ENCODE results near the gene ANKRD1.
"Not testable (repeated sequence)": the region's sequence is repeated elsewhere in the genome, so short reads cannot be mapped to it uniquely, and the experiment has no call there.

Gene ANKRD1

DNA sequence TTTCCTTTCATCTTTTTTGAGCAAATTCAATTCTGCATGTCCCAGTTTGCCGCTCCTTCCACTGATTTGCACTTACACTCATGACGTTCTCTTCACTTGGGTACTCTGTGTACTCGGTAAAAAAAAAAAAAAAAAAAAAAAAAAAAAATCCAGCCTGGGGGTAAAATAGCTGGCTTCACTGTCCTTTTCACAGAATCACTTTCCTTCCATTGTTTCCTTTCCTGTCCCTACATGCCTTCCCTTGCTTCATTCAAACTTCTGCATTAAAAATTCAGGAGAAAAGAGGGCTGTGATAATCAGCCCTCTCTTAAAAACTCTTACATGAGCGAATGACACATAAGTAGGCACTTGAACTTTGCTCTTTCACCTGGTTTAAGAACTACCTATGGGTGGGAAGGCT is 8.7 kb downstream of the ANKRD1 start:
- DNase-seq (ENCODE audit: low read depth): no peak

DNA sequence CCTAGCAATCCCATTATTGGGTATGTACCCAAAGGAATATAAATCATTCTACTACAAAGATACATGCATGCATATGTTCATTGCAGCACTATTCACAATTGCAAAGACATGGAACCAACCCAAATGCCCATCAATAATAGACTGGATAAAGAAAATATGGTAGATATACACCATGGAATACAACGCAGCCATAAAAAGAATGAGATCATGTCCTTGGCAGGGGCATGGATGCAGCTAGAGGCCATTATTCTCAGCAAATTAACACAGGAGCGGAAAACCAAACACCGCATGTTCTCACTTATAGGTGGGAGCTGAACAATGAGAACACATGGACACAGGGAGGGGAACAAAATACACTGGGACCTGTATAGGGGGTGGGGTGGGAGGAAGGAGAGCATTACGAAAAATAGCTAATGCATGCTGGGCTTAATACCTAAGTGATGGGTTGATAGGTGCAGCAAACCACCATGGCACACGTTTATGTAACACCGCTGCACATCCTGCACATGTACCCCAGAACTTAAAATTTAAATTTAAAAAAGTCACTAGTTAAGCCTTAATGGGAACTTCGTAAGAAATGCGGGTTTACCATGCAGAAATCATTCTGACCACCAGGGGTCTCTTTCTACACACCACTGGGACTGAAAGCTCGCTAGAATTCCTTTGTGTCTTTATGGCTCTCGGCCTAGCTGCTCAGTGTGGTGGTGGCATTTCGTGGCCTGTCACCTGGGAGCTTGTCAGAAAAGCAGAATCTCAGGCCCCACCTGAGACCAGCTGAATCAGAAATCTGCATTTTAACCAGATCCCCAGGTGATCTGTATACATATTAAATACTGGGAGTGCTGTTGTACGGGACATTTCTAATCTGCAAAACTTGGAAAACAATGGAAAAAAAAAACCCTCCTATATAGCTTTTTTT is 9.5 kb downstream of the ANKRD1 start:
- DNase-seq (ENCODE audit: low read depth): peak; percentile 1

DNA sequence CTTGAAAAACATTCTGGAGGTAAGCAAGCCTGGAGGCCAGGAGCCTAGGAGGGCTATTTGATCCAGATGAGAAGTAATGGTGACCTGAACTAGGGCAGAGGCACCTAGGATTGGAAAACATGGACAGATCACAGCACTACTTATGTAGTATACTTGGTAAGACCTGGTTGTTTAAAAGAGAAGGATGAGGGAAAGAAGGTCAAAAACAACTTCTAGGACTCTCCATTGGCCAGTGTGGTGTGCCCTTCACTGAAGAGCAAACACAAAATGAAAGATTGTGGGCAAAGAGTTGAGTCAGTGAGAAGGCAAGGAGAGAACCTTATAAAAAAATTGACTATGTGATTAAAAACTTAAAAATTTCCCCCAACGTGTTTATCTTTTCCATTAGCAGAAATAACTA is 14.3 kb downstream of the ANKRD1 start:
- no peak for DNase-seq (ENCODE audit: low read depth)

DNA sequence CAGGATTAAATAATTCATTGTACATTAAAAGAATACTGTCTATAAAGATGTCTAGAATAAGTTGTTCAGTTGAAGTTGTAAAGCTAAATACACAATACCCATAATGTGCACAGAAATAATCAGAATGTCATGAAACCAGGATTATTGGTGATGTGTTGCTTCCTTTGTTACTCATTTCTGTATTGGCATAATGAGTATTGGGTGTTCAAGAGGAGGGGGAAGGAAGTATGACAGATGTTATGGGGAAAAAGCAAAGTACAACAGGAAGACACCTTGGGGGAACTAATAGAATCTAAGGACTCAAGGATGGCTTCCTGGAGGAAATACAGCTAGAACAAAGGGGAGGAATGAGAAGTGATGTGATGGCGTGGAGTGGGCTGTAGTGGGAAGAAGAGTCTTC is 15.0 kb downstream of the ANKRD1 start:
- no peak for DNase-seq (ENCODE audit: low read depth)

DNA sequence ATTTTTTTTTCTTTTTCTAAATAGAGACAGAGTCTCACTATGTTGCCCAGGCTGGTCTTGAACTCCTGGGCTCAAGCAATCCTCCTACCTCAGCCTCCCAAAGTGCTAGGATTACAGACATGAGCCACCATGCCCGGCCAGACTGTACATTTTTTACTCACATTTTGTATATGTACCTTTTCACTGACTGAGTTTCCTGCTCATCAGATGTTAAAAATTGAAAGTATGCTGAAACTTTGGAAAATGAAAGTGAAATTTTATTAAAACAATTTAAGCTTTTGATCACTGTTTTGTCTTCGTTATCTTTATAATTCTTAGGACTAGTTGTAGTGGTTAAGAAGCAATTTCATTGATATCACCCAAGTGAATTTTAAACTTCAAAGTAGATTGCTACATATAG is 24.0 kb downstream of the ANKRD1 start:
- not testable (repeated sequence) for DNase-seq (ENCODE audit: low read depth)

DNA sequence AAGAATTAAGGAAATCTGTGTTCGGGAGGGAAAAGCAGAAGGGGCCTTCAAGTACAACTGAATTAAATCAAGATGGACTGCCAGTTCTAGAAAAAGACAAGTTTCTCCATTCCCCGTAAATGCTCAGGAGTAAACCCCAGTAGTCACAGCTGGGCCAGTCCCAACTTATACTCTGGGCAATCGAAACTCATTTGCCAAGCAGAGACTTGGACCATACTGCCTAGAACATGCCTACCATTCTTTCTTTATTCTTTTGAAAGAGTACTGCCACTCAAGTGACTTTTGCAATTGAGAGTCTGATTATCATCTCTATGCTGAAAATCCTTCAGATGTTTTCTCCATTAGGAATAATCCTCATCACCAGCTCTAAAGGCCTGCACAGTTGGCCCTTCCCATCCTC is 27.7 kb downstream of the ANKRD1 start:
- DNase-seq (ENCODE audit: low read depth): no peak

DNA sequence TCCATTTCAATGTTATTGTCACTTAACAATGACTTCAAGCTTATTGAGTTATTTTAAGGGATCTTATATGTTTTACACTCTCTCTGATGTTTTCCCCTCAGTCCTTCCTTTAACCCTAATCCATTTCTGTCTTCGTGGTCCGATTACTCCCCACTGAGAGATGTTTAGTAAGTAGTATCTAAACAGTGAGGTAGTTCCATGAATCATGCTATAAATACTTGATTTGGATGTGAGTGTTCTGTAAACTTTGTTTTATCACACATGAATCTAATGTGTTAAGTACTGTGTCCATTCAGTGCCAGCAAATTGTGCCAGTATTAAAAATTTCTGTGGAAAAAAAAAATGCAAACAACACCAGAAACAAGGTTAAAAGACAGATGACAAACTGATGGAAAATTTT is 30.5 kb downstream of the ANKRD1 start:
- DNase-seq (ENCODE audit: low read depth): no peak

DNA sequence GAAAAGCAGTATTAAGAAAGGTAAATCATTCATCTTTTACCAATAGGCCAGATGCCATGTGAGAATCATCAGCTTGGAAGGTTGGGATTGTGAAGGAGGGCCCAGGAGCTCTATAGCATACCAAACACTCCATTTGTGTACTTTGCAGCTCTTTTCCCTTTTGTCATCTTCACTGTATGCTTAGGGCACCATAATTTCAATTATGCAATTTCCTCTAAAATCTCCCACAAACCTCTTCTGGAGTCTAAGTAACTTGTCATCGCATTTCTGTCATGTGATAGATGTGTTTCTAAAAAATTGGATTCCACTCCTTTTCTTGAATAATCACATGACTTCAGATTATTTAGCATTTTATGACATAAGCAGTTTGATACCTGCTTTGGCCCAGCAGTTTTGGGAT is 31.3 kb downstream of the ANKRD1 start:
- no peak for DNase-seq (ENCODE audit: low read depth)

DNA sequence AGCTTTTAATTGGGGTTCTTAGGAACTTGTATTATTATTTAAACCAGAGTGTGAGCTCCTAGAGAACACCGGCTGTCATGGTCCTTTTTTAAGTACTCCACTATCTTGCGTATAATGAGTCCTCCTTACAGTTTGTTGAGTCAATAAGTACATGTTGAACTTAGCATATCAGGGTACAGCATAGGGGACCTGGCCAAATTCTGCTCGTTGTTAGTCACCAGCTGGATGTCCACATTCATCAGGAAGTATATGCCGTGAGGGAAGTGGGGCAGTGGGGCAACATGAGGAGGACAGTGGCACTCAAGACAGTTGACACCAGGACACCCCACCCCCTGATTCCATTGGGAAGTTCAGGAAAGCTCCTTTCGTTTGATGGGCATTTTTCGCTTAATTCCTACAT is 32.5 kb downstream of the ANKRD1 start:
- DNase-seq (ENCODE audit: low read depth): no peak

DNA sequence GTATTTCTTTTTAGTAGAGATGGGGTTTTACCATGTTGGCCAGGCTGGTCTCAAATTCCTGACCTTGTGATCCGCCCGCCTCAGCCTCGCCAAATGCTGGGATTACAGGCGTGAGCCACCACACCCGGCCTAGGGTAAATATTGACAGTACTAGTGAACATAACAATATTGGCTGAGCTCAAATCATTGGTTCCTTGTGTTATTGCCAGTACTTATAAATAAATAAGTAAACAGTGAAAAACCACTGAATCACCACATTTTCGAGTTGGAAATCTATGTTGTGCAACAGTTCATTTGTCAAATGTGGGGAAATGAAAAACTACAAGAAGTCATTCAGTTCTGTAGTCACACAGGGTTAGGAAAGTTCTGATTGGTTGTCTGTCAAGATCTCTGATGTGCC is 33.3 kb downstream of the ANKRD1 start:
- no peak for DNase-seq (ENCODE audit: low read depth)

DNA sequence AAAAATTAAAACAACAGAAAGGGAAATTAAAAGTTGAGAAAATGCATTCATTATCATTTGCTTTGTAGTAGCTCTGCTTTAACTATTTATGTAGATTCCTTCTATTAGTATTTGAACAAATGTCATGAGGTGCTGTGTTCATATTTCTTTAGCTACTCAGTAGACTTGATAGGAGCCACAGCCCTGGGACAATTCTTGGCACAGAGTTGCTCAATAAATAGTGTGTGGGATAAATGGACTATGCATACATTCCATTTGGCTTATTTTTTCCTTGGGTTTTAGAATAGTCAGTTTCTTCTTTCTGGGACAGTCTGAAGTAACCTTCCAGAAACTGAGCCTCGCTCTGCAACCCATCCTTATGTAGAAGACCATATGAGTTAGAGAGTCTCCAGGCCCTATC is 35.7 kb downstream of the ANKRD1 start:
- DNase-seq (ENCODE audit: low read depth): no peak

DNA sequence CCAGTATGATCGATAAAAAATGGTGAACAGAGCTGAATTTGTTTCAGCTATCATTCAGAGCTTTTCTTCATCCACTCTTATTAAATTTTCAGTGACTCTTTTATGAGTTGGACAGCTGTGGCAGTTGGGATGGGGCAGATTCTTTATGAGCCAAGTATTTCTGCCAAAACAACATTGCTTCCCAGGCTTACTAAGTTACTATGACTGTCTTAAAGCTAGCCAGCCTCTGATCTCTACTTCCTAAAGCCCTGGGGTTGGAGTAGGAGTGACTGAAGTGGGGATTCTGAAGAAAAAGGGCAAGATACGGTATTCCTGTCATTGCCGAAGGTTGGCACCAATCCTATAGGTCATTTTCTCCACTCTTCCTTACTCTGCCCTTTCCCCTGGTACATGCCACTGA is 36.5 kb downstream of the ANKRD1 start:
- DNase-seq (ENCODE audit: low read depth): no peak

DNA sequence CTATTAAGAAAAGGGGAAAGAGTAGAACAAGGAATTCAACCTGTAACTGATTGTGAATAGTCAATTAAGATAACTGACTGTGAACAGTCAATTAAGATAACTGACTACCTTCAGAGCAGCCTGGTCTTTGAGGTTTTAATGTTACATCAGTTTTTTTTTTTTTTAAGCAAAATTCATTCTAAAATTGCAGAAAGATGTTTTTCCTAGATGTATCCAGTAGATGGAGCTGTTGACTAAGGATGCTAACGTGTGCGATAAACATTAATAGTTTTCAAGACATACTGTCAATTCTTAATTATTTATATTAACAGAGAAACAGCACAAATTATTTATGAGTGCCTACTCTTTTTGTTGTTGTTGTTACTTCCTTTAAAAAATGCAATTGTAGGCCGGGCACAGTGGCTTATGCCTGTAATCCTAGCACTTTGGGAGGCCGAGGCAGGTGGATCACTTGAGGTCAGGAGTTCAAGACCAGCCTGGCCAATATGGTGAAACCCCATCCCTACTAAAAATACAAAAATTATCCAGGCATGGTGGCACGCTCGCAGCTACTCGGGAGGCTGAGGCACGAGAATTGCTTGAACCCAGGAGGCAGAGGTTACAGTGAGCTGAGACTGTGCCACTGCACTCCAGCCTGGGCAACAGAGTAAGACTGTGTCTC is 40.7 kb downstream of the ANKRD1 start:
- not testable (repeated sequence) for DNase-seq (ENCODE audit: low read depth)

DNA sequence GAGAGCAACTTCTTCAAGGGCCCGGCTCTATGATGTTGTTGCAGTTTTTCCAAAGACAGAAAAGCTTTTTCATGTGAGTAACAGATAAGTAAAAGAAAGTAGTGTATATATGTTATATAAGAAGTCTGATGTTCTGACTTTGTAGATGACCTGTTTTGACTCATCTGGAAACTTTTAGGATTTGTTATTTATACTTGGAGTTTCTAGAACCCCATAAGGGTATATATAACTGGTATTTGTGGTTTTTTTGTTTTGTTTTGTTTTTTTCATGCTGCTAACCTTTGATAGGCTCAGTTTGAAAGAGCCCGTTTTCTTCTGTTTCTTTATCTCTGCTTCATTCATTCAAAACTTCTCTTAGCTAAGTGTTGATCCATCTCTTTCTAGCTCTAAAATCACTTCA is 41.8 kb downstream of the ANKRD1 start:
- DNase-seq (ENCODE audit: low read depth): no peak

DNA sequence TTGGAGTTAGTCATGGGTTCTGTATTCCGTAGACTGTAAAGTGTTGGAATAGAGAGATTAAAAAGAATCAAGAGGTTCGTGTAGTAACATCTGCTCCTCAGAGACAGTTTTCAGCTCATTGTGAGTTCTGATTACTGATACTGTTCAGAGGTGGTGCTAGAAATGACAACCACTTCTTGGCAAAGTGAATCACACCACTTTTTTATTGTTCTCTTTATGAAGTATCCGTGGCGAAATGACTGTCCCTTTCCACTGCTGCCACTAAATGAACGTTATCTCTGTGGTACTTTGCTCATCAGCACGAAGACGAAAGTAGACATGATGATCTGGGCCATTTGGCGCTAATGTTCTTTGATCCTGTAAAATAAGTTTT is 48.3 kb downstream of the ANKRD1 start:
- DNase-seq (ENCODE audit: low read depth): no peak

DNA sequence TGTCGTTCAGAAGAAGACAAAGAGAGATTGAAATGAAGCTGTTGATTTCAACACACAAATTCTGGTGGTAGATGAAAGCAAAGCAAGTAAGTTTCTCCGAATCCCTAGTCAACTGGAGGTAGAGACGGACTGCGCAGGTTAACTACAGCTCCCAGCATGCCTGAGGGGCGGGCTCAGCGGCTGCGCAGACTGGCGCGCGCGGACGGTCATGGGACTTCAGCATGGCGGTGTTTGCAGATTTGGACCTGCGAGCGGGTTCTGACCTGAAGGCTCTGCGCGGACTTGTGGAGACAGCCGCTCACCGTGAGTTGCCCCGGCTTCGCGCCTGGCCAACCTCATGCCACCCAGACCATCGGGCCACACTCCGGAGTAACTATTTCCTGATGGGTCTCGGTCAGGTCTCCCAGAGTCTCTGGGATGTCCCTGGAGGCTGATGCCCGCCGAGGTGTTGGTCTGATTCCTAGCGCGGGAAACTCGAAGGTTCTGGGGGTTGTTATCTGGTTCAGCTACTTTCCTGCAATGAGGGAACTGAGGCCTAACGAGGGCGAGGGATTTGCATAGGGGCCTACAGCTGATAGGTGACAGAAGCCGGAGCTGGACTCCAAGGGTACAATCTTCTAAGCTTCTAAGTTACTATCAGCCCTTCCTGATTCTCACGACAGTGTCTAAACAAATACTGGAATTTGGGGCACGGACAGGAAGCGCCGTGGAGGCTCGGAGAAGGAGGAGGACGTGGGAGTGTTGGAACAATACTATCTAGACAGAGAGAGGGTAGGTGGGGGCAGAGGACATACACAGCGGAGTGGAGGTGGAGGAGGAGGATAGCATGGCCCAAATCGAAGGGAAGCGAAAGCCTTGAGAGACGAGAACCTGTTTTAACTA is 48.9 kb downstream of the ANKRD1 start, which contains the start of gene RPP30:
Gene RPP30 (plus strand): TSS at position 209 of the 882 bp plus-strand sequence. CDS start 13 bp downstream, at position 222.
- DNase-seq (ENCODE audit: low read depth): peak; percentile 75

DNA sequence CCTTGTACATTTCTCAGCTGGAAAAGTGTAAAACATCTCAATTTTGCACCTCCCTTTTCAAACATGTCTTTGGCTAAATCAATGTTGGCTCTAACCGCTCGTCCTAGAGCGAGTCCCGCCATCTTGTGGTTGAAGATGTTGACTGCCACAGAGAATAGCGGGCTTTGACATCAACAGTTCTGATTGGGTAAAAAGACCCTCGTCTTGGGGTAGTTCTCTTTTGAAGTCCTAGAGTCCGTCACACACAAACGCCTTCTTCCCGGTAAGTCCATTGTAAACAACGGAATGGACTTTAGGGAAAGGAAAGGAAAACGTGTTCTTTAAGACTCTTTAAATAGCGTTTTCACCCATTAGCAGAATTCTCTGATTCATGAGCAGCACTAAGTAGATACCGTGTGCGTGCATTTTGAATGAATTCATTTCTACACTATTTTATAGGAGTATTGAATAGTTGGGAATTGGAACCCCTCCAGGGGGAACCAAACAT is 49.6 kb downstream of the ANKRD1 start:
- peak; percentile 7 for DNase-seq (ENCODE audit: low read depth)

DNA sequence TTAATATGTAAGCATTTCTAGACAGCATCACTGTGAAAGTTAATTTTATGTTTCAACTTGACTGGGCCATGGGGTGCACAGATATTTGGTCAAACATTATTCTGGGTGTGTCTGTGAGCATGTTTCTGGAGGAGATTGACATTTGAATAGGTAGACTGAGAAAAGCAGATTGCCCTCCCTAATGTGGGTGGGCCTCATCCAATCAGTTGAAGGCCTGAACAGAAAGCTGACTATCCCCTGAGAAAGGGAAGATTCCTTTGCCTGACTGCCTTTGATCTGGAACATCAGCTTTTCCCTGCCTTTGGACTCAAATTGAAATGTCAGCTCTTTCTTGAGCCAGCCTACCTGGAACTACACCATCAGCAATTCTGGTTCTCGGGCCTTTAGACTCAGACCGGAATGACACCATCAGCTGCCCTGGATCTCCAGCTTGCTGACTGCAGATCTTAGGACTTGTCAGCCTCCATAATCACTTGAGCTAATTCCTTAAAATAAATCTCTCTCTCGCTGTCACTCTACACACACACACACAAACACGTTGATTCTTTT is 54.8 kb downstream of the ANKRD1 start:
- DNase-seq (ENCODE audit: low read depth): no peak

DNA sequence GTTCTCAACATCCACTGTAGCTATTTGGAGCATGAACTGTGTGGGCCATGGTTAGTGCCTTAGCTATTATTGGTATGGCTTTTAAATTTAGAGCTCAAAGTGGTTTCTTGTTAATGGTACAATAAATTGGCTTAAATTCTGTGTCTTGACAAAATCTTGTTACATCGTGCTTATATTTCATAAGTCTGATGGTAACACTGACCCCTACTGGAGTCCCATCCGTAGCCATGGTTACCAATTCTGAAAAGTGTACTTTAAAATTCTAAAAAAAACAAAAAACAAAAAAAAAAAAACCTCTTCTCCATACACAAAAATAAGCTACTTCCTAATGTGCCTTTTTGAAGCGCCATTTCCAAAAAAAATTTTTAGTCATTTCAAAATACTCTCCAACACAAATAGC is 55.5 kb downstream of the ANKRD1 start:
- DNase-seq (ENCODE audit: low read depth): no peak

DNA sequence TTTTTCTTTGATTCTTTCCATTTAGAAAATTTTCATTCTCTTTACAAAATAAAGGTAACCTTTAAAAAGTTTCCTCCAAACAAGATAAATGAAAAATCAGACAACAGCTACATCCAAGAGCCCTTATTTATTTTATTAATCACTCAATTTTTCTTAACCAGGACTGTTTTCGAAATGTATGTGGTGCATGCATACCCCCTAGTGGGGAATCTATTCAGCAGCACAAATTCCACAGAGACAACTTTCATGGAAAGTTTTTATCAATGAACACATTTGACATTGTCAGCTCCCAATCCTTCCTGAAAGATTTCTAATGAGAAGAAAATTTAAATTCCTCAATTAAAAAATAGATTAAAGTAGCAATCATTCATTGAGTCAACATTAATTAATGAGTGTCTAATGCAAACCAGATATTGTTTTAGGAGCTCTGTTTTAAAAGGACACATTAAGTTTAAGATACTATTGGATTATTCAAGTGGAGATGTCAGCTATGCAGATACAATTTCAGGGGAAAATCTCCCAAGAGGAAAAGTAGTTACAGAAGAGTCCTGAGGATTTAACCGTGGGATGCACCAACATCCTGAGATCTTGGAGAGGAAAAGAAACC is 57.9 kb downstream of the ANKRD1 start:
- no peak for DNase-seq (ENCODE audit: low read depth)
